Keratinocyte (primary cell): ENCODE measurements around the gene AIRE. TPM values are rescaled to one million over a fixed set of nuclear protein-coding genes. Genes with fewer than 3 reads are reported as not detected.

ENCODE experiments used
- DNase-seq: peaks from one replicate; pipeline ENCODE4 v3.0.0-alpha.2; 2011; ENCODE audit warnings: low read depth, missing footprints, low spot score
- FAIRE-seq: peaks from 2 replicates; lab custom pipeline; 2011; peaks lifted over from hg19 to GRCh38; lab: Jason Lieb, UNC
- H2AFZ ChIP-seq: 2 replicates; pipeline ENCODE4 v1.6.0; 2012; ENCODE audit warnings: low read length, control low read depth, inconsistent platforms; ENCODE audit not compliant: control insufficient read depth
- H3K27ac ChIP-seq: 2 replicates; pipeline ENCODE4 v1.5.1; 2011; ENCODE audit warnings: low read length; ENCODE audit not compliant: control insufficient read depth, insufficient read depth
- H3K27me3 ChIP-seq: 3 replicates; pipeline ENCODE4 v1.6.0; 2011; ENCODE audit warnings: low read length; ENCODE audit not compliant: control insufficient read depth, insufficient read depth; ENCODE audit errors: extremely low read depth
- H3K36me3 ChIP-seq, 2 experiments: 2 replicates in 1 of 2; 3 replicates in 1 of 2; pipeline ENCODE4 v1.5.1; 2011; ENCODE audit warnings: low read length in 2 of 2, mild to moderate bottlenecking in 1 of 2; ENCODE audit not compliant: control insufficient read depth in 2 of 2, insufficient read depth in 2 of 2; ENCODE audit errors: extremely low read depth in 1 of 2
- H3K4me1 ChIP-seq: 3 replicates; pipeline ENCODE4 v1.5.1; 2011; ENCODE audit warnings: low read length; ENCODE audit not compliant: control insufficient read depth, insufficient read depth; ENCODE audit errors: extremely low read depth
- H3K4me2 ChIP-seq: 3 replicates; pipeline ENCODE4 v1.6.0; 2011; ENCODE audit warnings: low read depth, low read length; ENCODE audit not compliant: control insufficient read depth, insufficient read depth; ENCODE audit errors: extremely low read depth
- H3K4me3 ChIP-seq, 3 experiments: fragments of 200-600 bp in 1 of 3; sonication (generic) in 1 of 3; 2 replicates in 2 of 3; 3 replicates in 1 of 3; pipeline ENCODE4 v1.5.1; 2011 to 2016; ENCODE audit warnings: low read length in 3 of 3, mild to moderate bottlenecking in 3 of 3, control low read depth in 2 of 3, inconsistent platforms in 1 of 3, low read depth in 1 of 3, mixed read lengths in 1 of 3, mixed run types in 1 of 3, moderate library complexity in 1 of 3; ENCODE audit not compliant: control insufficient read depth in 2 of 3, insufficient read depth in 2 of 3; ENCODE audit errors: extremely low read depth in 1 of 3
- H3K79me2 ChIP-seq: 2 replicates; pipeline ENCODE4 v1.6.0; 2012; ENCODE audit warnings: low read length; ENCODE audit not compliant: control insufficient read depth, insufficient read depth
- H3K9ac ChIP-seq: 3 replicates; pipeline ENCODE4 v1.6.0; 2011; ENCODE audit warnings: low read length; ENCODE audit not compliant: control insufficient read depth, insufficient read depth; ENCODE audit errors: extremely low read depth
- H3K9me1 ChIP-seq: 3 replicates; pipeline ENCODE4 v1.6.0; 2011; ENCODE audit warnings: low read length; ENCODE audit not compliant: control insufficient read depth, insufficient read depth; ENCODE audit errors: extremely low read depth
- H3K9me3 ChIP-seq: 2 replicates; pipeline ENCODE4 v1.5.1; 2012; ENCODE audit warnings: low read depth, low read length; ENCODE audit not compliant: control insufficient read depth
- H4K20me1 ChIP-seq: 3 replicates; pipeline ENCODE4 v1.6.0; 2011; ENCODE audit warnings: low read length; ENCODE audit not compliant: control insufficient read depth, insufficient read depth; ENCODE audit errors: extremely low read depth
- CTCF ChIP-seq, 3 experiments: IDR thresholded peaks in 1 of 3; conservative IDR thresholded peaks in 1 of 3; optimal IDR thresholded peaks in 1 of 3; 2 replicates in 2 of 3; 3 replicates in 1 of 3; pipeline versions ENCODE3 to v1.5.1; 2011; ENCODE audit warnings: low read length in 3 of 3, mild to moderate bottlenecking in 3 of 3, moderate library complexity in 2 of 3, control low read depth in 1 of 3, inconsistent platforms in 1 of 3; ENCODE audit not compliant: insufficient read depth in 2 of 3; ENCODE audit errors: extremely low read depth in 1 of 3
- EZH2 ChIP-seq: IDR thresholded peaks from one replicate; pipeline ENCODE4 v1.6.1; 2012; ENCODE audit warnings: inconsistent platforms, mild to moderate bottlenecking, low read length, moderate library complexity
- dilution Hi-C: fragments of 300-500 bp; cut with MboI; formaldehyde crosslinking; loops from one replicate; pipeline ENCODE4 v1.7.0; 2020; ENCODE audit warnings: low sequenced_read_pairs; ENCODE audit not compliant: extremely low pct_ligation_motif_present
- polyA plus RNA-seq, 5 experiments: library from polyadenylated mRNA; depleted of rRNA in 3 of 5; stranded (reverse) in 3 of 5; stranded (forward) in 1 of 5; unstranded in 1 of 5; fragments of >200 nt; gene quantifications; 1 replicate in 1 of 5; 2 replicates in 3 of 5; 3 replicates in 1 of 5; pipeline versions ENCODE4 v1.2.1 to v1.2.3, GENCODE V29; 2011 to 2012; ENCODE audit warnings: missing spikeins in 2 of 5, low read depth in 1 of 5, low replicate concordance in 1 of 5

AIRE gene
- polyA plus RNA-seq, 1 donor (not counting 4 experiments of a cell fraction or from before 2014, with no cell fraction given) = not detected

- H3K27me3 ChIP-seq = no peaks in the 10 kb centered on the region
- peaks cover 10% of the 10 kb centered on the region for H3K4me1 ChIP-seq
- no peak for FAIRE-seq
- H3K36me3 ChIP-seq = no peaks in the 10 kb centered on the region
- H3K9me3 ChIP-seq = no peaks in the 10 kb centered on the region
- no peaks in the 10 kb centered on the region for H3K9me1 ChIP-seq
- H2AFZ ChIP-seq = no peak overlapping the region
- H3K4me2 ChIP-seq = no peak overlapping the region
- H4K20me1 ChIP-seq = no peaks in the 10 kb centered on the region
- dilution Hi-C loops = no loop called here
- H3K4me3 ChIP-seq = no peak overlapping the region
- H3K79me2 ChIP-seq = no peaks in the 10 kb centered on the region
- H3K27ac ChIP-seq = no peak overlapping the region
- DNase-seq = no peak
- H3K9ac ChIP-seq = no peak overlapping the region
- TF ChIP-seq EZH2 (no peak), CTCF (optimal IDR thresholded peaks at IDR 0.05 in 1 of 3, IDR thresholded peaks at IDR 0.05 in 1 of 3, conservative IDR thresholded peaks at IDR 0.05 in 1 of 3; ENCODE audit: extremely low read depth in 1 of 3, insufficient read depth in 2 of 3, low read length in 3 of 3) (no peak)
Observed at GRCh38 chr21:44335266-44336059, 49.8 kb downstream of the AIRE start.

GRCh38 chr21:44337449-44337848, 51.8 kb downstream of the AIRE start:
- dilution Hi-C loops = no loop called here
- Histone ChIP-seq H3K9me3 (no peaks in the 10 kb centered on the region), H3K4me3 (no peak overlapping the region), H3K4me1 (peaks cover 10% of the 10 kb centered on the region), H2AFZ (no peak overlapping the region), H3K4me2 (no peak overlapping the region), H3K36me3 (no peaks in the 10 kb centered on the region), H3K9me1 (no peaks in the 10 kb centered on the region), H4K20me1 (no peaks in the 10 kb centered on the region), H3K79me2 (no peaks in the 10 kb centered on the region), H3K27me3 (no peaks in the 10 kb centered on the region), H3K9ac (no peak overlapping the region), H3K27ac (no peak overlapping the region)
- TF ChIP-seq EZH2 (no peak), CTCF (optimal IDR thresholded peaks at IDR 0.05 in 1 of 3, IDR thresholded peaks at IDR 0.05 in 1 of 3, conservative IDR thresholded peaks at IDR 0.05 in 1 of 3; ENCODE audit: extremely low read depth in 1 of 3, insufficient read depth in 2 of 3, low read length in 3 of 3) (no peak)
- FAIRE-seq (no peak), DNase-seq (no peak)
